Measurements from ENCODE around the gene OR5AS1.

The OR5AS1 gene

GRCh38 chr11:56066980-56067379, 39.5 kb downstream of the OR5AS1 start:
- H3K4me3 ChIP-seq (ENCODE audit: low read depth, low read length) = no peak overlapping the region
- TF ChIP-seq CTCF (IDR thresholded peaks at IDR 0.05; ENCODE audit: low read depth, low read length) = no peak
